ENCODE results near the gene DPF1. TPM values are rescaled to one million over a fixed set of nuclear protein-coding genes. Genes with fewer than 3 reads are reported as not detected.

Gene DPF1
- total and polyA plus RNA-seq, 2 experiments from 2014 or later = 1.2 to 2.7 TPM

- H3K4me2 ChIP-seq = no peak overlapping the region
- H3K9me2 ChIP-seq (replicated peaks; ENCODE audit: insufficient read depth) = no peaks in the 10 kb centered on the region
- no peaks in the 10 kb centered on the region for H3K27me3 ChIP-seq
- no peak overlapping the region for H2AFZ ChIP-seq
- TF ChIP-seq EZH2phosphoT487 (IDR thresholded peaks at IDR 0.05; ENCODE audit: low read depth, severe bottlenecking, unreplicated experiment) (no peak), EZH2 (IDR thresholded peaks at IDR 0.05; ENCODE audit: borderline replicate concordance) (no peak)
- TF ChIP-seq, protein P1, sequence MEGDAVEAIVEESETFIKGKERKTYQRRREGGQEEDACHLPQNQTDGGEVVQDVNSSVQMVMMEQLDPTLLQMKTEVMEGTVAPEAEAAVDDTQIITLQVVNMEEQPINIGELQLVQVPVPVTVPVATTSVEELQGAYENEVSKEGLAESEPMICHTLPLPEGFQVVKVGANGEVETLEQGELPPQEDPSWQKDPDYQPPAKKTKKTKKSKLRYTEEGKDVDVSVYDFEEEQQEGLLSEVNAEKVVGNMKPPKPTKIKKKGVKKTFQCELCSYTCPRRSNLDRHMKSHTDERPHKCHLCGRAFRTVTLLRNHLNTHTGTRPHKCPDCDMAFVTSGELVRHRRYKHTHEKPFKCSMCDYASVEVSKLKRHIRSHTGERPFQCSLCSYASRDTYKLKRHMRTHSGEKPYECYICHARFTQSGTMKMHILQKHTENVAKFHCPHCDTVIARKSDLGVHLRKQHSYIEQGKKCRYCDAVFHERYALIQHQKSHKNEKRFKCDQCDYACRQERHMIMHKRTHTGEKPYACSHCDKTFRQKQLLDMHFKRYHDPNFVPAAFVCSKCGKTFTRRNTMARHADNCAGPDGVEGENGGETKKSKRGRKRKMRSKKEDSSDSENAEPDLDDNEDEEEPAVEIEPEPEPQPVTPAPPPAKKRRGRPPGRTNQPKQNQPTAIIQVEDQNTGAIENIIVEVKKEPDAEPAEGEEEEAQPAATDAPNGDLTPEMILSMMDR (IDR thresholded peaks at IDR 0.05; ENCODE audit: poor library complexity) = no peak
- no peak overlapping the region for H3K27ac ChIP-seq
- no peak overlapping the region for H3K4me3 ChIP-seq
- no peaks in the 10 kb centered on the region for H4K20me1 ChIP-seq (ENCODE audit: insufficient read depth, poor library complexity, severe bottlenecking)
- no peaks in the 10 kb centered on the region for H3K79me2 ChIP-seq
- no peak for DNase-seq (ENCODE audit: low spot score)
- H3K4me1 ChIP-seq (ENCODE audit: insufficient read depth) = no peaks in the 10 kb centered on the region
- 93% methylated on average over 6 of the region's 6 CpGs for WGBS (ENCODE audit: low lambda C conversion rate, missing lambda C conversion rate)
- H3K9me3 ChIP-seq (ENCODE audit: low read depth) = no peaks in the 10 kb centered on the region
- no peaks in the 10 kb centered on the region for H3K36me3 ChIP-seq (replicated peaks; ENCODE audit: insufficient read depth, low read depth)
Measured at GRCh38 chr19:38190793-38191192, 33.2 kb downstream of the DPF1 start.

DNA sequence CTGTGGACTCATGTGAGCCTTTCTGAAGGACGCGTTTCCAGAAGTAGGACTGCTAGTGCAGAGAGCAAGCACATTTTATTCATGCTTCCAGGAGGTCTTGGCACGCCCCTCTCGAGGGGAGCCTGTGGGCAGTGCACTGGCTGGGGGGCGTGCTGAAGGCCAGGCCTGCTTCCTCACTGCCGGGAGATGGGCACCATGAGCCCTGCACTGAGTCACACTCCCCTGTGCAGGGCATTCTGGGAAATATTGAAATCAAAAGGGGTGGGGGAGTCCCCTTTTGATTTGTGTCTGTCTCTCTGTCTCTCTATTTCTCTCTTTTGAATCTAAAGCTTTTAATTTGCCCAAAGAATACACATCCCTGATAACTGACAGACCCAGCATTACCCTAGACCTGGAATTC is 34.0 kb downstream of the DPF1 start:
- Histone ChIP-seq H3K36me3 (replicated peaks; ENCODE audit: insufficient read depth, low read depth) (no peaks in the 10 kb centered on the region), H3K79me2 (no peaks in the 10 kb centered on the region), H3K4me1 (ENCODE audit: insufficient read depth) (no peaks in the 10 kb centered on the region), H3K4me3 (no peak overlapping the region), H3K27ac (no peak overlapping the region), H3K9me3 (ENCODE audit: low read depth) (no peaks in the 10 kb centered on the region), H4K20me1 (ENCODE audit: insufficient read depth, poor library complexity, severe bottlenecking) (no peaks in the 10 kb centered on the region), H3K9me2 (replicated peaks; ENCODE audit: insufficient read depth) (no peaks in the 10 kb centered on the region), H3K4me2 (no peak overlapping the region), H3K27me3 (no peaks in the 10 kb centered on the region), H2AFZ (no peak overlapping the region)
- DNase-seq (ENCODE audit: low spot score) = no peak
- 74% methylated on average over 6 of the region's 6 CpGs for WGBS (ENCODE audit: low lambda C conversion rate, missing lambda C conversion rate)
- TF ChIP-seq EZH2 (IDR thresholded peaks at IDR 0.05; ENCODE audit: borderline replicate concordance) (no peak), EZH2phosphoT487 (IDR thresholded peaks at IDR 0.05; ENCODE audit: low read depth, severe bottlenecking, unreplicated experiment) (no peak)
- TF ChIP-seq, protein P1 (IDR thresholded peaks at IDR 0.05; ENCODE audit: poor library complexity) = no peak

GRCh38 chr19:38185562-38185961 is 38.5 kb downstream of the DPF1 start:
- Histone ChIP-seq H3K4me3 (no peak overlapping the region), H3K9me2 (replicated peaks; ENCODE audit: insufficient read depth) (no peaks in the 10 kb centered on the region), H3K4me1 (ENCODE audit: insufficient read depth) (peaks cover 3% of the 10 kb centered on the region), H3K79me2 (no peaks in the 10 kb centered on the region), H3K9me3 (ENCODE audit: low read depth) (no peaks in the 10 kb centered on the region), H3K27ac (no peak overlapping the region), H3K36me3 (replicated peaks; ENCODE audit: insufficient read depth, low read depth) (no peaks in the 10 kb centered on the region), H4K20me1 (ENCODE audit: insufficient read depth, poor library complexity, severe bottlenecking) (no peaks in the 10 kb centered on the region), H3K4me2 (no peak overlapping the region), H2AFZ (no peak overlapping the region), H3K27me3 (no peaks in the 10 kb centered on the region)
- WGBS (ENCODE audit: low lambda C conversion rate, missing lambda C conversion rate) = 94% methylated on average over 10 of the region's 10 CpGs
- DNase-seq (ENCODE audit: low spot score) = no peak
- TF ChIP-seq, protein P1 (IDR thresholded peaks at IDR 0.05; ENCODE audit: poor library complexity) = no peak

DNA sequence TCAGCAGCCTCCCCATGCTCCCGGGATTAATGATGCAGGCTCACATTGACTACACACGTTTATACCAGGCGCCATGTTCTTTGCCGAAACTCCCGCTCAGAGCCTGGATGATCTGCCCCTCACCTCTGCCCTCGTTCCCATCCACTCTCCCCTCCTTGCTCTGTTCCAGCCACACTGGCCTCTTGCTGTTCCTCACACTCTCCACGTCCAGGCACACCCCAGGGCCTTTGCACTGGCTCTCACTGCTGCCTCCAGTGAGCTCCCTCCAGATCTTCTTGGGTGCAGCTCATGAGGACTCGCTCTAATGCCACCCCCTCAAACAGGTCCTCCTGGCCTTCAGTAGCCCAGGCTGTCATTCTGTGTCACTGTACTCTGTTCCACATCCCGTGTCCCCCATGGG is 39.2 kb downstream of the DPF1 start:
- Histone ChIP-seq H3K9me3 (ENCODE audit: low read depth) (peaks cover 5% of the 10 kb centered on the region), H3K4me2 (no peak overlapping the region), H2AFZ (no peak overlapping the region), H3K9me2 (replicated peaks; ENCODE audit: insufficient read depth) (no peaks in the 10 kb centered on the region), H3K27me3 (no peaks in the 10 kb centered on the region), H3K79me2 (no peaks in the 10 kb centered on the region), H3K4me3 (no peak overlapping the region), H4K20me1 (ENCODE audit: insufficient read depth, poor library complexity, severe bottlenecking) (no peaks in the 10 kb centered on the region), H3K36me3 (replicated peaks; ENCODE audit: insufficient read depth, low read depth) (no peaks in the 10 kb centered on the region), H3K4me1 (ENCODE audit: insufficient read depth) (peaks cover 3% of the 10 kb centered on the region), H3K27ac (no peak overlapping the region)
- TF ChIP-seq EZH2phosphoT487 (IDR thresholded peaks at IDR 0.05; ENCODE audit: low read depth, severe bottlenecking, unreplicated experiment) = no peak
- TF ChIP-seq EZH2 (IDR thresholded peaks at IDR 0.05; ENCODE audit: borderline replicate concordance) = no peak
- TF ChIP-seq, protein P1 (IDR thresholded peaks at IDR 0.05; ENCODE audit: poor library complexity) = no peak
- no peak for DNase-seq (ENCODE audit: low spot score)
- WGBS (ENCODE audit: low lambda C conversion rate, missing lambda C conversion rate) = 92% methylated on average over 9 of the region's 9 CpGs
